Neural cell (in vitro differentiated cells): ENCODE data around the gene SPATA13. TPM values are rescaled to one million over a fixed set of nuclear protein-coding genes. Genes with fewer than 3 reads are reported as not detected.

Source experiments
- H2AFZ ChIP-seq: fragments of 200-600, 300-800 bp; sonication (generic), shearing (Covaris generic); 2 replicates; pipeline ENCODE4 v1.6.0; 2014; ENCODE audit warnings: low read depth, mild to moderate bottlenecking, antibody characterized with exemption, low read length, moderate library complexity
- H3F3A ChIP-seq: fragments of 200-600 bp; shearing (Covaris generic); 2 replicates; pipeline ENCODE4 v1.6.1; 2016; ENCODE audit warnings: mild to moderate bottlenecking, moderate library complexity, mixed read lengths, antibody characterized with exemption, low read length; ENCODE audit not compliant: insufficient read depth, poor library complexity, severe bottlenecking
- H3K27ac ChIP-seq: fragments of 200-600, 300-800 bp; sonication (generic), shearing (Covaris generic); 2 replicates; pipeline ENCODE4 v1.5.1; 2014; ENCODE audit warnings: mild to moderate bottlenecking, low read length, moderate library complexity
- H3K27me3 ChIP-seq: fragments of 300-800, 200-600 bp; sonication (generic), shearing (Covaris generic); 2 replicates; pipeline ENCODE4 v1.6.0; 2014; ENCODE audit warnings: mild to moderate bottlenecking, low read depth, low read length, moderate library complexity; ENCODE audit not compliant: insufficient read depth
- H3K36me3 ChIP-seq: fragments of 300-800, 200-600 bp; sonication (generic), shearing (Covaris generic); 2 replicates; pipeline ENCODE4 v1.5.1; 2014; ENCODE audit warnings: mild to moderate bottlenecking, antibody characterized with exemption, low read length, moderate library complexity; ENCODE audit not compliant: insufficient read depth
- H3K4me2 ChIP-seq: fragments of 300-800, 200-600 bp; sonication (generic), shearing (Covaris generic); 2 replicates; pipeline ENCODE4 v1.6.0; 2014; ENCODE audit warnings: mild to moderate bottlenecking, low read length
- H3K4me3 ChIP-seq: fragments of 300-800, 200-600 bp; sonication (generic), shearing (Covaris generic); 2 replicates; pipeline ENCODE4 v1.5.1; 2014; ENCODE audit warnings: mild to moderate bottlenecking, low read length, moderate library complexity
- H3K79me2 ChIP-seq: fragments of 200-600 bp; shearing (Covaris generic); replicated peaks from 2 replicates; pipeline ENCODE4 v1.6.0; 2014; ENCODE audit warnings: mild to moderate bottlenecking, low read length, moderate library complexity; ENCODE audit not compliant: insufficient read depth
- H3K9ac ChIP-seq: fragments of 300-800, 200-600 bp; sonication (generic), shearing (Covaris generic); 2 replicates; pipeline ENCODE4 v1.6.1; 2016; ENCODE audit warnings: mild to moderate bottlenecking, low read length, mixed read lengths
- H3K9me2 ChIP-seq: fragments of 200-600 bp; shearing (Covaris generic); 2 replicates; pipeline ENCODE4 v1.6.1; 2016; ENCODE audit warnings: mild to moderate bottlenecking, low read length, mixed read lengths; ENCODE audit not compliant: insufficient read depth
- H3K9me3 ChIP-seq: fragments of 200-600, 300-800 bp; sonication (generic), shearing (Covaris generic); 2 replicates; pipeline ENCODE4 v1.6.1; 2016; ENCODE audit warnings: mild to moderate bottlenecking, mixed run types, low read length, moderate library complexity, mixed read lengths
- H4K20me1 ChIP-seq: fragments of 200-600 bp; shearing (Covaris generic); 2 replicates; pipeline ENCODE4 v1.6.1; 2016; ENCODE audit warnings: mild to moderate bottlenecking, mixed run types; ENCODE audit not compliant: insufficient read depth
- EP300 ChIP-seq: fragments of 450-650 bp; conservative IDR thresholded peaks from 2 replicates; pipeline ENCODE4 v1.6.1; 2014; ENCODE audit warnings: antibody characterized with exemption, mild to moderate bottlenecking, moderate library complexity; ENCODE audit not compliant: poor library complexity, severe bottlenecking
- EZH2 ChIP-seq: fragments of 200-600, 300-800 bp; shearing (Covaris generic), sonication (generic); IDR thresholded peaks from 2 replicates; pipeline ENCODE4 v1.6.1; 2014; ENCODE audit warnings: antibody characterized with exemption, low read length, borderline replicate concordance, mild to moderate bottlenecking; ENCODE audit not compliant: insufficient read depth, poor library complexity, severe bottlenecking
- MXI1 ChIP-seq: fragments of 450-650 bp; conservative IDR thresholded peaks from 2 replicates; pipeline ENCODE4 v1.6.1; 2014; ENCODE audit warnings: antibody characterized with exemption, mild to moderate bottlenecking; ENCODE audit not compliant: poor library complexity, severe bottlenecking
- POLR2AphosphoS5 ChIP-seq: IDR thresholded peaks from 2 replicates; pipeline ENCODE4 v1.6.1; 2012
- RAD21 ChIP-seq: fragments of 450-650 bp; conservative IDR thresholded peaks from 2 replicates; pipeline ENCODE4 v1.6.1; 2014; ENCODE audit warnings: antibody characterized with exemption, mild to moderate bottlenecking, moderate library complexity
- SMC3 ChIP-seq: fragments of 450-650 bp; conservative IDR thresholded peaks from 2 replicates; pipeline ENCODE4 v1.6.1; 2014; ENCODE audit warnings: antibody characterized with exemption, mild to moderate bottlenecking, moderate library complexity; ENCODE audit not compliant: poor library complexity
- TAF1 ChIP-seq: IDR thresholded peaks from 2 replicates; pipeline ENCODE4 v1.6.1; 2012; ENCODE audit warnings: low read depth
- polyA plus RNA-seq: library from polyadenylated mRNA; depleted of rRNA; stranded (reverse); fragments of >200 nt; gene quantifications from 2 replicates; pipeline ENCODE4 v1.2.3, GENCODE V29; 2014
- TF ChIP-seq, protein P1 (sequence below): IDR thresholded peaks from 2 replicates; pipeline ENCODE4 v1.6.1; 2012; ENCODE audit warnings: borderline replicate concordance
- TF ChIP-seq, protein P2 (sequence below): fragments of 450-650 bp; IDR thresholded peaks from 2 replicates; pipeline ENCODE4 v1.5.1; 2014; ENCODE audit warnings: antibody characterized with exemption, mild to moderate bottlenecking, moderate library complexity; ENCODE audit not compliant: poor library complexity, severe bottlenecking

Gene SPATA13
- polyA plus RNA-seq, 1 donor from 2014 or later: 15.5 TPM

DNA sequence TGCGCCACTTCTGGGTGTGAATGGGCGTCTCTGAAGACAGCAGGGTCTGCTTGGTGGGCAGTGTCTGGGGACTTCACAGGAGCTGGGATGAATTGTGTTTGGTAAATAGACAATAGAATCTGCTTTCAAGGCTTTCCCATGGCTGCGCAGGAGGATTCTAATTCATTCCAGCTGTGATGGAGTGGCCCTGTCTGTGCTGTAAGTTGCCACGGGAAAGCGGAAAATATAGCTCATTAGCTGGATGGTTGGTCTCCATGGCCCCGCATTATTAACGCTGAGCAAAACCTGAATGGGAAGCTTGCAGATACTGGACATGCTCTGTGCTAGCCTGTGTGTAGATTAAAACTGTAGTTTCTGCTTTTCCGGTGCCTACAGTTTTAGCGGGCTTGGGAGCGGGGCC lies 133.2 kb downstream of the SPATA13 start:
- Histone ChIP-seq H3K4me3 (no peak overlapping the region), H3K4me2 (no peak overlapping the region), H3K27me3 (no peaks in the 10 kb centered on the region), H3F3A (no peaks in the 10 kb centered on the region), H3K9me2 (no peaks in the 10 kb centered on the region), H3K36me3 (no peaks in the 10 kb centered on the region), H3K9me3 (no peaks in the 10 kb centered on the region), H3K9ac (no peak overlapping the region), H3K79me2 (no peaks in the 10 kb centered on the region), H2AFZ (no peak overlapping the region), H3K27ac (no peak overlapping the region), H4K20me1 (no peaks in the 10 kb centered on the region)
- TF ChIP-seq EP300: no peak
- TF ChIP-seq POLR2AphosphoS5: no peak
- TF ChIP-seq EZH2: no peak
- no peak for TF ChIP-seq RAD21
- no peak for TF ChIP-seq MXI1
- TF ChIP-seq TAF1: no peak
- no peak for TF ChIP-seq SMC3
- TF ChIP-seq, protein P1, sequence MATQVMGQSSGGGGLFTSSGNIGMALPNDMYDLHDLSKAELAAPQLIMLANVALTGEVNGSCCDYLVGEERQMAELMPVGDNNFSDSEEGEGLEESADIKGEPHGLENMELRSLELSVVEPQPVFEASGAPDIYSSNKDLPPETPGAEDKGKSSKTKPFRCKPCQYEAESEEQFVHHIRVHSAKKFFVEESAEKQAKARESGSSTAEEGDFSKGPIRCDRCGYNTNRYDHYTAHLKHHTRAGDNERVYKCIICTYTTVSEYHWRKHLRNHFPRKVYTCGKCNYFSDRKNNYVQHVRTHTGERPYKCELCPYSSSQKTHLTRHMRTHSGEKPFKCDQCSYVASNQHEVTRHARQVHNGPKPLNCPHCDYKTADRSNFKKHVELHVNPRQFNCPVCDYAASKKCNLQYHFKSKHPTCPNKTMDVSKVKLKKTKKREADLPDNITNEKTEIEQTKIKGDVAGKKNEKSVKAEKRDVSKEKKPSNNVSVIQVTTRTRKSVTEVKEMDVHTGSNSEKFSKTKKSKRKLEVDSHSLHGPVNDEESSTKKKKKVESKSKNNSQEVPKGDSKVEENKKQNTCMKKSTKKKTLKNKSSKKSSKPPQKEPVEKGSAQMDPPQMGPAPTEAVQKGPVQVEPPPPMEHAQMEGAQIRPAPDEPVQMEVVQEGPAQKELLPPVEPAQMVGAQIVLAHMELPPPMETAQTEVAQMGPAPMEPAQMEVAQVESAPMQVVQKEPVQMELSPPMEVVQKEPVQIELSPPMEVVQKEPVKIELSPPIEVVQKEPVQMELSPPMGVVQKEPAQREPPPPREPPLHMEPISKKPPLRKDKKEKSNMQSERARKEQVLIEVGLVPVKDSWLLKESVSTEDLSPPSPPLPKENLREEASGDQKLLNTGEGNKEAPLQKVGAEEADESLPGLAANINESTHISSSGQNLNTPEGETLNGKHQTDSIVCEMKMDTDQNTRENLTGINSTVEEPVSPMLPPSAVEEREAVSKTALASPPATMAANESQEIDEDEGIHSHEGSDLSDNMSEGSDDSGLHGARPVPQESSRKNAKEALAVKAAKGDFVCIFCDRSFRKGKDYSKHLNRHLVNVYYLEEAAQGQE: no peak
- TF ChIP-seq, protein P2, sequence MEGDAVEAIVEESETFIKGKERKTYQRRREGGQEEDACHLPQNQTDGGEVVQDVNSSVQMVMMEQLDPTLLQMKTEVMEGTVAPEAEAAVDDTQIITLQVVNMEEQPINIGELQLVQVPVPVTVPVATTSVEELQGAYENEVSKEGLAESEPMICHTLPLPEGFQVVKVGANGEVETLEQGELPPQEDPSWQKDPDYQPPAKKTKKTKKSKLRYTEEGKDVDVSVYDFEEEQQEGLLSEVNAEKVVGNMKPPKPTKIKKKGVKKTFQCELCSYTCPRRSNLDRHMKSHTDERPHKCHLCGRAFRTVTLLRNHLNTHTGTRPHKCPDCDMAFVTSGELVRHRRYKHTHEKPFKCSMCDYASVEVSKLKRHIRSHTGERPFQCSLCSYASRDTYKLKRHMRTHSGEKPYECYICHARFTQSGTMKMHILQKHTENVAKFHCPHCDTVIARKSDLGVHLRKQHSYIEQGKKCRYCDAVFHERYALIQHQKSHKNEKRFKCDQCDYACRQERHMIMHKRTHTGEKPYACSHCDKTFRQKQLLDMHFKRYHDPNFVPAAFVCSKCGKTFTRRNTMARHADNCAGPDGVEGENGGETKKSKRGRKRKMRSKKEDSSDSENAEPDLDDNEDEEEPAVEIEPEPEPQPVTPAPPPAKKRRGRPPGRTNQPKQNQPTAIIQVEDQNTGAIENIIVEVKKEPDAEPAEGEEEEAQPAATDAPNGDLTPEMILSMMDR: no peak

DNA sequence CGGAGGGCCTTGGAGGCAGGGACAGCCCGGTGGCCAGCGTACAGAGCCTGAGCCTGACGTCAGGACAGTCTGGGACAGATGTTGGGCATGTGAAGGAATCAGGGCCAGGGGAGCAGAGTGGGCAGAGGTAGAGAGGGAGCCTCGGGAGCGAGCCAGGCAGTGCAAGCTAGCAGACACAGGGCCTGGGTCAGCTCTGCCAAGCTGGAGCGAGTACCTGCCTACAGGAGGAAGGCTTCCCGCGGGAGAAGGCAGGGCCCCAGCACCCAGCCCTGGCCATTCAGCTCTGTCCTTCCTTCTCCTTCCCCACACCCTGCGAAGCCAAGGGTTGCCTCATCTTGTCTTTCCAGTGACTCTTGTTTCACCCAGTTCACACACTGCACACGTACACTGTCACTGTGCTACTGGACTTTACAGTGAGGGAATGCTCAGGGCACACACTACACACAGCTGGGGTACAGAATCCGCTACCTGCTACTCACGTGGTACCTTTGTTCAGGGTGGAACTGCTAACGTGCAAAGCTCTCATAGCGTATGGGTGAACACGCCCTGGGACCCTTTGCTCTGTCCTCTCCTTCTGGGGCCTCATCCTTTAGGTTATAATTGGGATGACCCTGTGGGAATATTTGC lies 139.1 kb downstream of the SPATA13 start:
- no peak overlapping the region for H3K9ac ChIP-seq
- H3K79me2 ChIP-seq: no peaks in the 10 kb centered on the region
- H3K36me3 ChIP-seq: no peaks in the 10 kb centered on the region

More for the DNA sequence above, 139.1 kb downstream of the SPATA13 start:
- Histone ChIP-seq H4K20me1 (no peaks in the 10 kb centered on the region), H3K9me3 (no peaks in the 10 kb centered on the region), H3K27ac (no peak overlapping the region), H3F3A (no peaks in the 10 kb centered on the region), H3K4me2 (no peak overlapping the region), H3K27me3 (no peaks in the 10 kb centered on the region), H3K4me3 (no peak overlapping the region), H3K9me2 (no peaks in the 10 kb centered on the region), H2AFZ (no peak overlapping the region)
- TF ChIP-seq, protein P1: no peak
- TF ChIP-seq MXI1 (no peak), SMC3 (no peak), RAD21 (no peak), EZH2 (no peak), EP300 (no peak), POLR2AphosphoS5 (no peak), TAF1 (no peak)
- TF ChIP-seq, protein P2: no peak
